OCI-LY1 (cell line): ENCODE data around the gene SHROOM2.
A peak's percentile ranks its signal among the peaks of the same experiment; 100 is the strongest.

Source experiments
- H2AFZ ChIP-seq: fragments of 200-600 bp; sonication (generic), shearing (Covaris generic); 2 replicates; pipeline ENCODE4 v1.6.0; 2014; ENCODE audit warnings: antibody characterized with exemption, mild to moderate bottlenecking, low read length
- H3F3A ChIP-seq: fragments of 200-600 bp; sonication (generic), shearing (Covaris generic); 2 replicates; pipeline ENCODE4 v1.6.0; 2014; ENCODE audit warnings: mild to moderate bottlenecking, antibody characterized with exemption, low read length, moderate library complexity; ENCODE audit not compliant: insufficient read depth
- H3K27ac ChIP-seq: fragments of 200-600 bp; sonication (generic); 2 replicates; pipeline ENCODE4 v1.5.1; 2014; ENCODE audit warnings: low read length, mixed run types, mild to moderate bottlenecking, low read depth; ENCODE audit not compliant: poor library complexity, severe bottlenecking
- H3K27me3 ChIP-seq: fragments of 200-600 bp; sonication (generic); 2 replicates; pipeline ENCODE4 v1.6.0; 2014; ENCODE audit warnings: antibody characterized with exemption, mild to moderate bottlenecking, low read length, moderate library complexity; ENCODE audit not compliant: insufficient read depth
- H3K36me3 ChIP-seq: fragments of 200-600 bp; sonication (generic); 2 replicates; pipeline ENCODE4 v1.6.1; 2014; ENCODE audit warnings: mild to moderate bottlenecking, antibody characterized with exemption, low read length, moderate library complexity, mixed read lengths; ENCODE audit not compliant: insufficient read depth
- H3K4me1 ChIP-seq: fragments of 200-600 bp; sonication (generic); 2 replicates; pipeline ENCODE4 v1.5.1; 2014; ENCODE audit warnings: mild to moderate bottlenecking, low read length, moderate library complexity; ENCODE audit not compliant: insufficient read depth, severe bottlenecking
- H3K4me2 ChIP-seq: fragments of 200-600 bp; sonication (generic), shearing (Covaris generic); 2 replicates; pipeline ENCODE4 v1.6.1; 2014; ENCODE audit warnings: low read length
- H3K4me3 ChIP-seq: fragments of 200-600 bp; sonication (generic); 2 replicates; pipeline ENCODE4 v1.5.1; 2014; ENCODE audit warnings: low read length, low read depth, mild to moderate bottlenecking, mixed read lengths; ENCODE audit not compliant: poor library complexity, severe bottlenecking
- H3K79me2 ChIP-seq: fragments of 200-600 bp; shearing (Covaris generic); 2 replicates; pipeline ENCODE4 v1.6.1; 2016; ENCODE audit warnings: mixed run types, low read length, mixed read lengths; ENCODE audit not compliant: insufficient read depth
- H3K9ac ChIP-seq: fragments of 200-600 bp; sonication (generic), shearing (Covaris generic); 2 replicates; pipeline ENCODE4 v1.6.1; 2014; ENCODE audit warnings: mild to moderate bottlenecking, low read length, mixed read lengths
- H3K9me2 ChIP-seq: fragments of 200-600 bp; sonication (generic), shearing (Covaris generic); 2 replicates; pipeline ENCODE4 v1.6.1; 2014; ENCODE audit warnings: low read depth, mild to moderate bottlenecking, low read length, mixed read lengths
- H3K9me3 ChIP-seq: fragments of 200-600 bp; shearing (Covaris generic); 2 replicates; pipeline ENCODE4 v1.6.1; 2014; ENCODE audit warnings: low read length, mixed read lengths
- H4K20me1 ChIP-seq: fragments of 200-600 bp; sonication (generic), shearing (Covaris generic); 2 replicates; pipeline ENCODE4 v1.6.0; 2016; ENCODE audit warnings: mild to moderate bottlenecking, low read length; ENCODE audit not compliant: insufficient read depth
- CTCF ChIP-seq: fragments of 200-600 bp; sonication (generic), shearing (Covaris generic); IDR thresholded peaks from 2 replicates; pipeline ENCODE4 v1.5.1; 2017; ENCODE audit warnings: mild to moderate bottlenecking, antibody characterized with exemption, low read length, moderate library complexity, mixed read lengths
- EZH2 ChIP-seq: fragments of 200-600 bp; sonication (generic), shearing (Covaris generic); IDR thresholded peaks from 2 replicates; pipeline ENCODE4 v1.8.0; 2017; ENCODE audit warnings: borderline replicate concordance, mixed run types, mild to moderate bottlenecking, antibody characterized with exemption, low read length, moderate library complexity, mixed read lengths

The SHROOM2 gene

GRCh38 chrX:9885150-9885549 is 98.9 kb downstream of the SHROOM2 start:
- no peaks in the 10 kb centered on the region for H3K4me1 ChIP-seq

GRCh38 chrX:9887659-9888297 is 101.5 kb downstream of the SHROOM2 start:
- Histone ChIP-seq H3K4me3 (no peak overlapping the region), H3K9me2 (no peaks in the 10 kb centered on the region), H3K79me2 (no peaks in the 10 kb centered on the region), H3K27ac (no peak overlapping the region), H3K36me3 (no peaks in the 10 kb centered on the region), H3K4me2 (no peak overlapping the region), H4K20me1 (no peaks in the 10 kb centered on the region), H3K27me3 (no peaks in the 10 kb centered on the region), H3K4me1 (no peaks in the 10 kb centered on the region), H3K9me3 (no peaks in the 10 kb centered on the region), H3F3A (no peaks in the 10 kb centered on the region), H3K9ac (no peak overlapping the region), H2AFZ (no peak overlapping the region)
- TF ChIP-seq EZH2 (no peak), CTCF (no peak)

More at GRCh38 chrX:9885150-9885549, 98.9 kb downstream of the SHROOM2 start:
- H2AFZ ChIP-seq: no peak overlapping the region
- H3K36me3 ChIP-seq: no peaks in the 10 kb centered on the region
- TF ChIP-seq EZH2 (no peak), CTCF (peak; percentile 54)
- H3K9me3 ChIP-seq: no peaks in the 10 kb centered on the region
- no peak overlapping the region for H3K27ac ChIP-seq
- no peaks in the 10 kb centered on the region for H3K9me2 ChIP-seq
- no peak overlapping the region for H3K4me2 ChIP-seq
- no peaks in the 10 kb centered on the region for H3K79me2 ChIP-seq
- no peak overlapping the region for H3K9ac ChIP-seq
- no peaks in the 10 kb centered on the region for H4K20me1 ChIP-seq
- H3F3A ChIP-seq: no peaks in the 10 kb centered on the region
- no peaks in the 10 kb centered on the region for H3K27me3 ChIP-seq
- no peak overlapping the region for H3K4me3 ChIP-seq

GRCh38 chrX:9888953-9889470 is 102.8 kb downstream of the SHROOM2 start:
- TF ChIP-seq CTCF: no peak
- Histone ChIP-seq H3K27ac (no peak overlapping the region), H3K4me2 (no peak overlapping the region), H3K4me3 (no peak overlapping the region), H3K4me1 (no peaks in the 10 kb centered on the region), H3K79me2 (no peaks in the 10 kb centered on the region), H3K9ac (no peak overlapping the region), H3K27me3 (no peaks in the 10 kb centered on the region), H2AFZ (no peak overlapping the region), H3K9me2 (no peaks in the 10 kb centered on the region), H3K36me3 (no peaks in the 10 kb centered on the region), H3F3A (no peaks in the 10 kb centered on the region), H3K9me3 (no peaks in the 10 kb centered on the region), H4K20me1 (no peaks in the 10 kb centered on the region)
